Adrenal gland (tissue), 19 donors: Measurements from ENCODE around the gene CCKAR. TPM values are rescaled to one million over a fixed set of nuclear protein-coding genes. Genes with fewer than 3 reads are reported as not detected.

Experiments
- DNase-seq, 7 donors: peaks; one replicate each; pipeline ENCODE4 v3.0.0-alpha.2; 2019 to 2020
- H3K27ac ChIP-seq, 5 donors: fragments of 200-600 bp; sonication (generic) in 4 of 5; 1 replicate in 3 of 5; 2 replicates in 2 of 5; pipeline versions ENCODE4 v1.5.1 to v1.8.0; 2016 to 2020; ENCODE audit warnings: mild to moderate bottlenecking in 1 of 5
- H3K27me3 ChIP-seq: fragments of 200-600 bp; 2 replicates; pipeline ENCODE4 v1.8.0; 2021
- H3K36me3 ChIP-seq, 2 donors: fragments of 200-600 bp; replicated peaks in 1 of 2; 1 replicate in 1 of 2; 2 replicates in 1 of 2; pipeline versions ENCODE4 v1.5.1 to v1.8.0; 2018 to 2022
- H3K4me1 ChIP-seq, 2 donors: fragments of 200-600 bp; replicated peaks in 1 of 2; 1 replicate in 1 of 2; 2 replicates in 1 of 2; pipeline versions ENCODE4 v1.5.1 to v1.8.0; 2018 to 2021
- H3K4me3 ChIP-seq, 4 donors: fragments of 200-600 bp; sonication (generic) in 3 of 4; one replicate each; pipeline ENCODE4 v1.5.1; 2016 to 2018
- H3K9me3 ChIP-seq, 3 donors: fragments of 200-600 bp; sonication (generic) in 1 of 3; replicated peaks in 1 of 3; 1 replicate in 2 of 3; 2 replicates in 1 of 3; pipeline versions ENCODE4 v1.5.1 to v1.8.0; 2016 to 2021
- POLR2A ChIP-seq, 2 donors: fragments of 450-650 bp; IDR thresholded peaks; one replicate each; pipeline ENCODE4 v1.6.1; 2017; ENCODE audit warnings: antibody characterized with exemption in 2 of 2, mild to moderate bottlenecking in 2 of 2, moderate library complexity in 1 of 2
- WGBS, 4 donors: extraction: QIAGEN DNeasy Blood & Tissue Kit in 2 of 4; methylation state at CpG; one replicate each; pipeline versions ENCODE4 v1.1.5 to v1.1.7; 2013 to 2017; 5-methylcytosine and 5-hydroxymethylcytosine counted together
- intact Hi-C, 2 donors: fragments of 100-400 bp; cut with DNase I; formaldehyde crosslinking; loops; one replicate each; pipeline versions ENCODE4 v1.14.1 to v1.15.0; 2022 to 2023
- long read RNA-seq, 10 donors: library from polyadenylated mRNA in 3 of 10; unstranded in 2 of 10; stranded (forward) in 1 of 10; transcript quantifications; one replicate each; pipeline ENCODE4 v2.0.0 and lab custom pipeline, GENCODE V29; 2021 to 2026
- polyA plus RNA-seq, 3 donors: library from polyadenylated mRNA; stranded (reverse); fragments of 200-250 nt in 2 of 3; fragments of 350-450 nt in 1 of 3; fragmentation: Illumina TruSeq in 1 of 3; extraction: RNeasy Lipid Tissue Mini Kit (QIAGEN cat#74804) in 1 of 3; gene quantifications; one replicate each; pipeline ENCODE4 v1.2.3, GENCODE V29; 2013 to 2014
- total RNA-seq, 9 donors: library from RNA; depleted of rRNA in 4 of 9; stranded (reverse); fragments of >200 nt in 4 of 9; fragments of 120-200 nt in 1 of 9; fragmentation: NEBNext Ultra II Directional in 1 of 9; extraction: Animal tissue kit (Norgen Biotek cat#: 25700) in 1 of 9; gene quantifications; one replicate each; pipeline versions ENCODE4 v1.1.0 to v1.2.4, GENCODE V29; 2013 to 2023
- TF ChIP-seq, protein P1 (sequence below), 6 experiments: fragments of 450-650 bp in 4 of 6; fragments of 200-600 bp in 2 of 6; sonication (generic) in 1 of 6; IDR thresholded peaks; 1 replicate in 5 of 6; 2 replicates in 1 of 6; pipeline versions ENCODE4 v1.5.1 to v1.8.0; 2016 to 2021; ENCODE audit warnings: antibody characterized with exemption in 6 of 6, mild to moderate bottlenecking in 2 of 6, moderate library complexity in 1 of 6
- donor health status: healthy with polysubstance abuse.
- donor health status: Bipolar disorder and iron deficiency.
- donor health status: DM: yes; HTN: yes; CAD: no.
- donor health status: DM: no; HTN: no; CAD: no.
- donor health status: DM: no; HTN: no; CAD: no.
- donor health status: DM: yes; HTN: yes; CAD: no.

CCKAR gene, protein sequence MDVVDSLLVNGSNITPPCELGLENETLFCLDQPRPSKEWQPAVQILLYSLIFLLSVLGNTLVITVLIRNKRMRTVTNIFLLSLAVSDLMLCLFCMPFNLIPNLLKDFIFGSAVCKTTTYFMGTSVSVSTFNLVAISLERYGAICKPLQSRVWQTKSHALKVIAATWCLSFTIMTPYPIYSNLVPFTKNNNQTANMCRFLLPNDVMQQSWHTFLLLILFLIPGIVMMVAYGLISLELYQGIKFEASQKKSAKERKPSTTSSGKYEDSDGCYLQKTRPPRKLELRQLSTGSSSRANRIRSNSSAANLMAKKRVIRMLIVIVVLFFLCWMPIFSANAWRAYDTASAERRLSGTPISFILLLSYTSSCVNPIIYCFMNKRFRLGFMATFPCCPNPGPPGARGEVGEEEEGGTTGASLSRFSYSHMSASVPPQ
- total RNA-seq, result under 1 TPM in 2 of 9 donors, not detected in 7; 0.11 to 0.61 TPM
- not detected for polyA plus RNA-seq
- long read RNA-seq, donor 1, result 0 reads
- long read RNA-seq, donor 2, result 0 reads
- long read RNA-seq, donor 3, result 0 reads
- long read RNA-seq, donor 4, result 0 reads
- long read RNA-seq, donor 5, result 0 reads
- long read RNA-seq, donor 6, result 0 reads
- long read RNA-seq, donor 7, result 0 reads
- long read RNA-seq, donor 8, result 0 reads
- long read RNA-seq, donor 9, result 0 reads
- long read RNA-seq, donor 10, result 0 reads

DNA sequence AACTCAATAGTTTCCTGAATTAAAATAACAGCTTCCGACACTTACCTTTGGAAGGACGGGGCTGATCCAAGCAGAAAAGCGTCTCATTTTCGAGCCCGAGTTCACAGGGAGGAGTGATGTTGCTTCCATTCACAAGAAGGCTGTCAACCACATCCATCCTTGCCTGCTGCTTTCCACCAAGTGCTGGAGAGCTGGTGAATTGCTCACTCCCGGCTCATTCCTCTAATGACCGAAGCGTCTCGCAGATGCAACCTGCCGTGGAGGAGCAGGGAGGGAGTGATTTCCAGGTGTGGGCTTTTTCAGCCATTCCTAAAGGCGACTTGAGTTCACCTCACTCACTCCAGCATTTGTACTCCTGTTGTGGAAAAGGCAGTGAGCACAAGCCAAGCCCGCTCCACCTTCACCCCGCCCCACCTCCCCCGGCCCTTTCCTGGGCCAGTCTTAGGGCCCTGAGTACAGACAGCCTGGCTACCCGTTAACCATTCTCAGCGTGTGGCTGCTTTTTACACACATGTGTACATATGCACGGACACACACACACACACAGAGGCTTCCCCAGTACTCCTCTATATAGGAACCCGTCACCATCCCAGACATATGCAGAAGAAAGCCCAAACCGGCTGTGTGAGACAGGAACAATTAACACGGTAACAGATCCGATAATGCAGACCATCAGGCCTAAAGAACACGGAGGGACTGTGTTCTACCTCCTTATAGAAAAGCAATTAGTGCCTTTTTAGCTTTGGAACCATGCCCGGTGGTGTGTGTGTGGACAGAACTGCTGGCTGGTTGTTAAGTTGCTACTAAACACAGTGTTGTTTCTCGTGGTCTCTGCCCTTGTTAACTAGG, at the start of gene CCKAR:
TSS of gene CCKAR (minus strand) at position 374 of the 849 bp plus-strand sequence. CDS start at position 157, 217 bp downstream.
- Histone ChIP-seq H3K4me1 (no peaks in the 10 kb centered on the region), H3K4me3 (no peak within 1 kb of the TSS), H3K27ac (no peak within 1 kb of the TSS), H3K9me3 (no peaks in the 10 kb centered on the region), H3K27me3 (no peaks in the 10 kb centered on the region), H3K36me3 (no peaks in the 10 kb centered on the region)
- 57 to 73% (median 68%) methylated on average over 19 to 24 of the region's 24 CpGs for WGBS, 4 donors
- intact Hi-C loops, result no loop called here
- TF ChIP-seq, protein P1, sequence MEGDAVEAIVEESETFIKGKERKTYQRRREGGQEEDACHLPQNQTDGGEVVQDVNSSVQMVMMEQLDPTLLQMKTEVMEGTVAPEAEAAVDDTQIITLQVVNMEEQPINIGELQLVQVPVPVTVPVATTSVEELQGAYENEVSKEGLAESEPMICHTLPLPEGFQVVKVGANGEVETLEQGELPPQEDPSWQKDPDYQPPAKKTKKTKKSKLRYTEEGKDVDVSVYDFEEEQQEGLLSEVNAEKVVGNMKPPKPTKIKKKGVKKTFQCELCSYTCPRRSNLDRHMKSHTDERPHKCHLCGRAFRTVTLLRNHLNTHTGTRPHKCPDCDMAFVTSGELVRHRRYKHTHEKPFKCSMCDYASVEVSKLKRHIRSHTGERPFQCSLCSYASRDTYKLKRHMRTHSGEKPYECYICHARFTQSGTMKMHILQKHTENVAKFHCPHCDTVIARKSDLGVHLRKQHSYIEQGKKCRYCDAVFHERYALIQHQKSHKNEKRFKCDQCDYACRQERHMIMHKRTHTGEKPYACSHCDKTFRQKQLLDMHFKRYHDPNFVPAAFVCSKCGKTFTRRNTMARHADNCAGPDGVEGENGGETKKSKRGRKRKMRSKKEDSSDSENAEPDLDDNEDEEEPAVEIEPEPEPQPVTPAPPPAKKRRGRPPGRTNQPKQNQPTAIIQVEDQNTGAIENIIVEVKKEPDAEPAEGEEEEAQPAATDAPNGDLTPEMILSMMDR (IDR thresholded peaks at IDR 0.05), result no peak
- TF ChIP-seq POLR2A (IDR thresholded peaks at IDR 0.05), result no peak
- no peak for DNase-seq

GRCh38 chr4:26533685-26534084, 43.4 kb upstream of the CCKAR start:
- no peak for DNase-seq
- WGBS, 4 donors, result 82 to 95% (median 92%) methylated on average over 2 of the region's 2 CpGs
- Histone ChIP-seq H3K4me3 (no peak overlapping the region), H3K4me1 (no peaks in the 10 kb centered on the region), H3K36me3 (no peaks in the 10 kb centered on the region), H3K9me3 (no peaks in the 10 kb centered on the region), H3K27ac (no peak overlapping the region), H3K27me3 (no peaks in the 10 kb centered on the region)
- intact Hi-C loops, result no loop called here
- TF ChIP-seq, protein P1 (IDR thresholded peaks at IDR 0.05), result no peak
- TF ChIP-seq POLR2A (IDR thresholded peaks at IDR 0.05), result no peak

DNA sequence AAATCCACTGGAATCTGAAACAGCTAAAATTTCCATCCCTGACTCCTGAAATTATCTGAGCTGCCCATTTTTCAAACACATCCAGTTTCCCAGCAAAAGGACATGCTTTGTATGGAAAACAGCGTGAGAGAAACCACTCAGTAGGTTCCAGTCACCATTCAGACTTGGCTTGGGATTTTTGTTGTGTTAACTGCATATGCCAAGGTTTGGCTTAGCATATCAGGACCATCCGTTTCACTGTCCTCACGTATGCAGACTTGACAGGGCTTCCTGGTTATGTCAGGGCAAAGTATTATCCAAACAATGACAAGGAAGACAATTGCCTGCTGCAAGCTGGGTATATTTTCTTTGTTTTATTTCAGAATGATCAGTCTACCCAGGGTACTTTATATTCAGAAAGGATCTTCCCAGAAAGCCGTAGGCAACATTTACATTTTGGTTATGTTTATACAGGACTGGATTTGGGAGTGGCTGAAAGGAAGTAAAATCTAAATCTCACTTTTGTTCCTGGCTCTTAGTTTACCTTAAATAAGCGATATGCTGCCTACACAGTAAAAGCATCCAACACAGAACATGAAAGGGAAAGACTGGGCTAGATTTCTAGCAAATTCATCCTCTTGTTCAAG, 41.3 kb upstream of the CCKAR start:
- Histone ChIP-seq H3K36me3 (no peaks in the 10 kb centered on the region), H3K27ac (no peak overlapping the region), H3K4me3 (no peak overlapping the region), H3K27me3 (no peaks in the 10 kb centered on the region), H3K9me3 (no peaks in the 10 kb centered on the region), H3K4me1 (no peaks in the 10 kb centered on the region)
- no peak for DNase-seq
- 50 to 66% (median 61%) methylated on average over 5 of the region's 5 CpGs for WGBS, 4 donors
- no peak for TF ChIP-seq POLR2A (IDR thresholded peaks at IDR 0.05)
- TF ChIP-seq, protein P1 (IDR thresholded peaks at IDR 0.05), result no peak
- intact Hi-C loops, result no loop called here
